NCI-H2107 (cell line): ENCODE results near the gene PANK4.

Source experiments
- DNase-seq: peaks from one replicate; lab custom pipeline; 2025; lab: John Stamatoyannopoulos, UW

PANK4 gene

GRCh38 chr1:2497891-2498290 is 28.5 kb downstream of the PANK4 start:
- no peak for DNase-seq

GRCh38 chr1:2496746-2497145 is 29.6 kb downstream of the PANK4 start:
- no peak for DNase-seq

- no peak for DNase-seq
These were observed 30.2 kb downstream of the PANK4 start for GRCh38 chr1:2496087-2496622.

DNA sequence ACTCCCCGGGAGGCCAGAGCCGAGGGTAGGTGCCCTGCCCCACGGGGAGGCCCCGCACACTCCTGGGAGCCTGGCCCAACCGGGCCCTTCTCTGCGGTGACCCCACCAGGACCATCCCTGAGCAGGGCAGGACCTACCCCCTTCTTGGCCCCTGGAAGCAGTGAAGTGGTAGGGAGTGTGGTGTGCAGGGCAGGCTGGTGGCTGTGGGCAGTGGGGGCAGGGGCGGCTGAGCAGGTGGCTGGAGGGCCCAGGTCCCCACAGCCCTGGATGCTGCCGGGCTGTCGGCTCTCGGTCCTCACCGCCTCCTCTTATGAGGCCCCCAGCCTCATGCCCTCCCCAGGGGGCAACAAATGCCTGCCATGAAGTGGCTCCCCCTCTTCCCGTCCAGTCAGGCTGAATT is 30.9 kb downstream of the PANK4 start:
- no peak for DNase-seq

GRCh38 chr1:2495026-2495425 is 31.4 kb downstream of the PANK4 start:
- DNase-seq: no peak

GRCh38 chr1:2494323-2494693 is 32.1 kb downstream of the PANK4 start:
- DNase-seq: no peak

DNA sequence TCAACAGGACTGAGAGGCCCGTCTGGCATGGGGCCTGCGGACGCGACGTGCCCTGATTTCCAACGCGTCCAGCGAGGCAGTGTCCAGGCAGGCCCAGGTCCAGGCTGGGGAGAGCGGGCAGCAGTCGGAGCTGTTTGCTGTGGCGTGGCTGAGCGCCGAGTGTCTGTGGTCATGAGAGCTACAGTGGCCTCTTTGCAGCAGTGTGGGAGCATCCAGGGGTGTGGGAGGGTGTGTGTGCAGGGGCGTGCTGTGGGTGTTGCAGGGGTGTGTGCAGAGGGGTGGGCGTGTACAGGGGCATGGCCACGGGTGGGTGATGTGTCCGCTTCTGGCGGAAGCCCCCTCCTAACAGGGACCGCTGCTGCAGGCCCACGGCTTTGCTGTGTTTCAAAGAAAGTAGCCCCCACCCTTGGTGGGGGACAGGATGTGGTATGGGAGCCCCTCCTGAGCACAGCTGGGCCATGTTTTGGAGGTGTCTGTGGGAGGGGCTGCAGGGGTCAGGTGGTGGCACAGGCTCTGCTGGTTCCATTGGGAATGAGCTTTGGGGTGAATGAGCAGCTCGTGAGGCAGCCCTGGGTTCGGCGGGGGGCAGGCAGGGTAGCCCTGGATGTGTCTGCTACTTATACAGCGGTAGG is 32.6 kb downstream of the PANK4 start:
- no peak for DNase-seq

- DNase-seq: no peak
These were observed 33.2 kb downstream of the PANK4 start for GRCh38 chr1:2493218-2493617.

DNA sequence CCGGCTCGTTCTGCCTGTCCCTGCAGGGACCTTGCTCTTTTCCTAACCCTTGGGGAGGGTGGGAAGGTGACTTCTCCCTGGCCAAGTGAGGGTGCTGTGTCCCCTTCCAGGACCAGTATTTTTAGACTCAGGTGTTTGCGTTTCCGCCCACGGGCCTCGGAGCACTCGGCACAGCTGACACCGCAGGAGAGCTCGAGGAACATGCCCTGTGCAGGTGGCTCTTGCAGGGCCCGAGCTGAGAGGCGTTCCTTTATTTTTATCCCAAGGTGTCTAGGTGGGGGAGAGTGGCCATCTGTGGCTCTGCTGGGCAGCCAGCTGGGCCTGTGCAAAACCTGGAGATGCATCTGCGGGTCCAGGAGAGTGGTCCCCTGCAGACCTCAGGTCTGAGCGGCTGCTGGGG is 34.3 kb downstream of the PANK4 start:
- no peak for DNase-seq

DNA sequence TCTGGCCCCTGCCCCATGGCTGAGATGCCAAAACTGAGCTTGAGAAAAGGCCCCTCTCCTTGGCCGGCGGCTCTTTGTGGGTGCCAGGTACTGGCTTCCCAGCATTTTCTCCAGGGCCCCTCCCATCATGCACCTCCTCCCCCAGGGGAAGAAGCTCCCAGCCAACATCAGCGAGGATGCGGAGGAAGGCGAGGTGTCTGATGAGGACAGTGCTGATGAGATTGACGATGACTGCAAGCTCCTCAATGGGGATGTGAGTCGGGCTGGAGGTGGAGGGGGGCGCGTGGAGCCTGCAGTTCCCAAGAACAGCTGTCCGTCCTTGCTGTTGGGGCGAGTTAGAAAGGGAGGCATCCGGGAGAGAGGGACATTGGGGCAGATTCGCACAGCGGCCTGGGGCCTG is 36.8 kb downstream of the PANK4 start:
- no peak for DNase-seq

DNA sequence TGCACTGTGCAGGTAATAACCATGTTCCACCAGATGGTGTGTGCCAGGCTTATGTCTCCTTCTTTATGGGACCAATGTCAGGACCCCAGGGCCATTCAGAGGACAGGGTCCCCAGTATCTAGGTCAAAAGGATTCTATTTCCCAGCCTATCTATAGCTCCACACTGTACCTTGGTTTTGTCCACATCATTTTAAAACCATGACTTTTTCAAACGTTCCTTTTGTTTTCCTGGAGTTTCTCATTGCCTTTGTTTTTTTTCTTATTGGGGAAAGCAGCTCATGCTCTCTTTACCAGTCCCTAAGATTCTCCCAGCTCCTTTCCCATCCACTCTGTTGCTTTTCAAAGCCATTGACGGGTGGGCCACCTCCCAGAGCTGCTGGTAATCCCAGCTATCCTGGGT is 37.7 kb downstream of the PANK4 start:
- DNase-seq: no peak

GRCh38 chr1:2486558-2486957 is 39.8 kb downstream of the PANK4 start:
- DNase-seq: no peak

DNA sequence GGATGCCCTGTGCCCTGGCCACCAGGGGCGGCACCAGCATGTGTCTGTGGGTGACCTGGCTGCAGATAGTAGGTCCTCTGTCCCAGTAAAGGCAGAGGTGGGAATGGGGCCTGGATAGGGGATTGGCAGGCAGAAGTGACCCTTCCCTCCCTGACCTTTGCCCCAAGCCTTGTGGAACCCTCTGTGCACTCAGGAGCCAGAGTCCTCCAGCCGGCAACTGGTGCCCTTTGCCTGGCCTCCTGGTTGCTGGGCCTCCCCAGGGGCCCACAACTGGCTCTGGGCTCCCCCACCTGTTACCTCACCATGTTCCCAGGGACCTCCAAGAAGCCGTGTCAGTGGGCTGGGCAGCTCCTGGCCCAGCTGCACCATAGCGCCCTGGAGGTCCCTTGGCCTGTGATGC is 40.4 kb downstream of the PANK4 start:
- no peak for DNase-seq

DNA sequence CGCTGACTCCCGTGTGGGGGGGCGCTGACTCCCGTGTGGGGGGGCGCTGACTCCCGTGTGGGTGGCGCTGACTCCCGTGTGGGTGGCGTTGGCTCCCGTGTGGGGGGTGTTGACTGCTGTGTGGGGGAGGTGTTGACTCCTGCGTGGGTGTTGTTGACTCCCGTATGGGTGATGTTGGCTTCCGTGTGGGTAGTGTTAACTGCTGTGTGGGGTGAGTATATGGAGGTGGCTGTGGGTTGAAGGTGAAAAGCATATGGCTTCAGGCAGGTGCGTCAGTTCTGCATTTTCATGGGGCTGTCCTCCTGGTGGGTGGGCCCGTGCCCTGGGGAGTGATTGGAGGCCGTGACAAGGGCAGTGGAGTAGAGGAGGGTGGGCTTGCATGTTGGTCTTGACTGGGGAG is 42.4 kb downstream of the PANK4 start:
- no peak for DNase-seq

DNA sequence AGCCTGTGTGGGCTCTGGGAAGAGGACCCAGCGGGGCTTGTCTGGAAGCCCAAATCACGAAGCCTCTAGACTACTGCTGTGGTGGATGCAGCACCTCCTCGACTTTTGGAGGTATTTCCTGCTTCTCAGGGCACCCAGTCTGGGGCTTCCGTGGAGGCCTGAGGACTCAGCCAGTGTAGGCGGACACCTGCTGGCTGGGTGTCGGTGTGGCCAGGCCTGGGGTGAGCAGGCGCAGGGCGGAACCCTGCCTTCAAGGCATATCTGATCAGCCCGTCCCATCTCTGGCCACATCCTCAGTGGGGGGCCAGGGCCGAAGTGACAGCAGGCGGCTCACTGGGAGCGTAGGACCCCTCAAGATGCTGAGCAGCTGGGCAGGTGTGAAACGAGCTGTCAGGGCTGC is 43.4 kb downstream of the PANK4 start:
- no peak for DNase-seq

DNA sequence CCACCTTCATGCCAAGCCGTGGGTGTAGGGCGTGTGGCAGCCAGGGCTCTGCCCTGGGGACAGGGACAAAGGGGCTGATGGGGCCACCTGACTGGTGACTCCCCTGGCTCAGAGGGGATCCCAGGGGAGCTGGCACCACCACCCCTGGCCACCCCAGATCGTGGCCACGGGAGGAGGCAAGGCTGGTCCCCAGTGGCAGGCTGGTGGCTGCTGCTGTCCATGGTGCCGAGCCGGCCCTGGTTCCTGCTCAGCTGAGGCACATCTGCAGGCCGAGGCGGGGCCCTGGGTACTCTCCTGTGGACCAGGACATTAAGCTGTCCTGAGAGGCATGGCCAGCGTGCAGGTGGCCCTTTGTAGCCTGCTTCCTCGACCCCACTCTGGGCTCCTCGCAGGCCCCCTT is 43.8 kb downstream of the PANK4 start:
- no peak for DNase-seq

DNA sequence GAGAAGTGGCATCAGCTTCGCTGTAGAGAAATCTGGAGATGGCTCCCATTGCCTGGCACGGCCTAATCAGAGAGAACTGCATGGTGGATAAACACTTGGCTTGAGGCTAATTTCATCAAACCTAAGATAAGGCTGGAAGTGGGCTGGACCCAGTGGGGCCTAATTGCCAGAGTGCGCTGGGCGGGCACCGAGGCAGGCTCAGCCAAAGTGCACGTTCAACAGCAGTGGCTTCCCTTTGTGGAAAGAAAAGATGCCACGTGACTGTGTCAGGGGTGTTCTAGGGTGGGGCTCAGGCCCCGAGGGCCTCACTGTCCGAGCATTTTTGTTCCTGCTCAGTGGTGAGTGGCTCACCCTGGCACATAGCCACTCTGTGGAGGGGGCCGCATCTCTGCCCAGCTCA is 44.5 kb downstream of the PANK4 start:
- DNase-seq: no peak

GRCh38 chr1:2480986-2481364 is 45.4 kb downstream of the PANK4 start:
- DNase-seq: no peak

- DNase-seq: no peak
These were observed 46.0 kb downstream of the PANK4 start for GRCh38 chr1:2480236-2480985.

DNA sequence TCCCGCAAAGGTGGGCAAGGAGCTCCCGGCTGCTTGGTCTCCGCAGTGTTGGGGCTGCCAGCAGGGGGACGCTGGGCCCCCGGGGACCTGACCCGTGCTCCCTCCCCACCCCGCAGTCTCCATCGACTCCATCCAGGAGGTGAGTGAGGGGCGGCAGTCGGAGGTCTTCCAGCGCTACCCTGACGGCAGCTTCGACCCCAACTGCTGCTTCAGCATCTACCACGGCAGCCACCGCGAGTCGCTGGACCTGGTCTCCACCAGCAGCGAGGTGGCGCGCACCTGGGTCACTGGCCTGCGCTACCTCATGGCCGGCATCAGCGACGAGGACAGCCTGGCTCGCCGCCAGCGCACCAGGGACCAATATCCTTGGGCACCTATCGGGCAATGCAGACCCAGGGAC is 46.8 kb downstream of the PANK4 start:
- DNase-seq: no peak

DNA sequence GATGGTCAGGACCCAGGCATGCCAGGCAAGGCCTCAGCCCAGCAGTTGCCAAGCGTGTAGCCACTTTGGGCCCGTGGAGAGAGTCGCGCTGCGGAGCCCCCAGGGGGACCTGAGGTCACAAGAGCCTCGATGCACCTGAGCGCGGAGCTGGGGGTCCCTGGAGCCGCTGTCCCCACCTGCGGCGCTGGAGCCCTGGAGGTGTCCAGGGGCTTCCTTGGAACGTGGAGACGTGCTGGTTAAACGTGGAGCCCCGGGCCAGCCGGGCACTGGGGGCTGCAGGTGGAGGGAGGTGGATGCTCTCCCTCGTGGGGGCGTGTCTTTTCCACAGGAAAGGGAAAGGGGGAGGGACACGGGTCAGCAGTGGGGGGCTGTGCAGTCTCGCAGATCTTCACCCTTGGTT is 47.2 kb downstream of the PANK4 start:
- no peak for DNase-seq

DNA sequence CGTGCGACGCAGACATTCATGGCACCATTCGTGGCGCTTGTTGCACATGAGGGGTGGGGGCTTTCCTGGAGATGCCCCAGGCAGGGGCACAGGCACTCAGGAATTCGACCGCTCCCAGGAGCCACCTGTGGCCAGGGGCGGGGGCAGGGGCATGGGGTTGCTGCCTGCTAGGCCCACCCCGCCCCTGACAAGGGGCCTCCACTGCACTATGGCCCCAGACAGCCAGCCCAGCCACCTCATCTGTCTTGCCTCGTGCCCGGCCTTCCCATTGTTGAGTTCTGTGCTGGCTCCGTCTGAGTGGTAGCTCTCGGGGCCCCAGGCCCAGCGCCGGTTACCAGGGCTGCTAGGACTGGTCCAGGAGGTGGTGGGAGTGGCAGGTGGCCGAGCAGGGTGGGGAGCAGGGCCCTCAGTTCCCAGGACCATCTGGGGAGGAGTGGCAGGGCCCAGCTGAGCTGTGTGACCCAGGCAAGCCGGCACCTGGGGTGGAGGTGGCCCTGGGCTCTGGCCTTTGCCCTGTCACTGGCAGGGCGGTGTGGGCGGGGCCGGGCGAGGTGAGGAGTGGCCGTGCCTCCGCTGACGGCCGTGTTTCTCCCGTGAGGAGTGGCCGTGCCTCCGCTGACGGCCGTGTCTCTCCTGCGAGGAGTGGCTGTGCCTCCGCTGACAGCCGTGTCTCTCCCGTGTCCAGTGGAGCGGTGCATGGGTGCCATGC is 48.5 kb downstream of the PANK4 start:
- no peak for DNase-seq

GRCh38 chr1:2477309-2477708 is 49.1 kb downstream of the PANK4 start:
- DNase-seq: no peak
